GM19397 (cell line): ENCODE data around the gene EMD.

Source experiments
- ATAC-seq: cut with Tn5 transposase; IDR thresholded peaks from one replicate; pipeline ENCODE4 v1.9.1; 2021; ENCODE audit warnings: mild to moderate bottlenecking, moderate library complexity; ENCODE audit not compliant: unreplicated experiment

Gene EMD

GRCh38 chrX:154412468-154412867 is 33.4 kb downstream of the EMD start:
- no peak for ATAC-seq

GRCh38 chrX:154413142-154413541 is 34.0 kb downstream of the EMD start:
- no peak for ATAC-seq

GRCh38 chrX:154417157-154417556 is 38.1 kb downstream of the EMD start:
- no peak for ATAC-seq

GRCh38 chrX:154419189-154419588 is 40.1 kb downstream of the EMD start:
- no peak for ATAC-seq

GRCh38 chrX:154419688-154420401 is 40.8 kb downstream of the EMD start:
- no peak for ATAC-seq

GRCh38 chrX:154420402-154420756 is 41.3 kb downstream of the EMD start:
- no peak for ATAC-seq

GRCh38 chrX:154426916-154427770 is 48.0 kb downstream of the EMD start:
- no peak for ATAC-seq

GRCh38 chrX:154428176-154429171 is 49.4 kb downstream of the EMD start, which contains the start of gene ATP6AP1:
ATP6AP1 (plus strand) TSS chrX:154428677; CDS start chrX:154428693, 16 bp downstream.
- peak; percentile 98 for ATAC-seq

GRCh38 chrX:154429711-154430110 is 50.6 kb downstream of the EMD start:
- ATAC-seq, result no peak

GRCh38 chrX:154430479-154430878 is 51.4 kb downstream of the EMD start:
- ATAC-seq, result no peak

GRCh38 chrX:154430916-154431315 is 51.8 kb downstream of the EMD start:
- ATAC-seq, result no peak
